RPMI8226 (cell line): Measurements from ENCODE around the gene C10orf67.
"Not testable (repeated sequence)": the region's sequence is repeated elsewhere in the genome, so short reads cannot be mapped to it uniquely, and the experiment has no call there.

Source experiments
- DNase-seq: peaks from one replicate; pipeline ENCODE4 v3.0.0-alpha.2; 2015

C10orf67 gene

GRCh38 chr10:23362069-23362830 lies 17.7 kb upstream of the C10orf67 start:
- DNase-seq, result no peak

- DNase-seq, result no peak
Measured at GRCh38 chr10:23361665-23362064, 17.1 kb upstream of the C10orf67 start.

GRCh38 chr10:23359692-23360380 lies 15.2 kb upstream of the C10orf67 start:
- DNase-seq, result no peak

GRCh38 chr10:23358357-23358756 lies 13.8 kb upstream of the C10orf67 start:
- no peak for DNase-seq

GRCh38 chr10:23354630-23355279 lies 10.2 kb upstream of the C10orf67 start:
- DNase-seq, result no peak

- no peak for DNase-seq
Measured at GRCh38 chr10:23351926-23352519, 7.4 kb upstream of the C10orf67 start.

GRCh38 chr10:23350706-23351105 lies 6.1 kb upstream of the C10orf67 start:
- DNase-seq, result not testable (repeated sequence)

GRCh38 chr10:23345861-23346260 lies 1.3 kb upstream of the C10orf67 start:
- DNase-seq, result no peak

GRCh38 chr10:23343591-23344240 lies 881 bp downstream of the C10orf67 start:
- no peak for DNase-seq

GRCh38 chr10:23342213-23342884 lies 2.2 kb downstream of the C10orf67 start:
- DNase-seq, result no peak

GRCh38 chr10:23341004-23341403 lies 3.6 kb downstream of the C10orf67 start:
- no peak for DNase-seq

GRCh38 chr10:23340354-23340753 lies 4.2 kb downstream of the C10orf67 start:
- DNase-seq, result no peak

GRCh38 chr10:23338886-23339285 lies 5.7 kb downstream of the C10orf67 start:
- no peak for DNase-seq

- no peak for DNase-seq
Measured at GRCh38 chr10:23338155-23338828, 6.3 kb downstream of the C10orf67 start.

GRCh38 chr10:23337616-23338015 lies 7.0 kb downstream of the C10orf67 start:
- no peak for DNase-seq

- no peak for DNase-seq
Measured at GRCh38 chr10:23331567-23332301, 12.9 kb downstream of the C10orf67 start.

- DNase-seq, result no peak
Measured at GRCh38 chr10:23330948-23331347, 13.6 kb downstream of the C10orf67 start.

GRCh38 chr10:23326544-23327307 lies 17.9 kb downstream of the C10orf67 start:
- no peak for DNase-seq

GRCh38 chr10:23325132-23325531 lies 19.5 kb downstream of the C10orf67 start:
- DNase-seq, result no peak

- DNase-seq, result no peak
Measured at GRCh38 chr10:23324351-23324750, 20.2 kb downstream of the C10orf67 start.
